ENCODE measurements around the gene SLIT3.

Gene SLIT3

GRCh38 chr5:169101966-169102365 is 199.0 kb downstream of the SLIT3 start:
- 98% methylated on average over 2 of the region's 2 CpGs for WGBS

GRCh38 chr5:169100735-169101075 is 200.2 kb downstream of the SLIT3 start:
- no peak overlapping the region; the same call in 1 of the 2 replicates for H3K27ac ChIP-seq (ENCODE audit: low read depth, low read length)
- no peak overlapping the region for H3K9ac ChIP-seq (ENCODE audit: low read depth, low read length)
- no peaks in the 10 kb centered on the region for H3K9me3 ChIP-seq (ENCODE audit: insufficient read depth, low read depth, low read length)
- H3K4me1 ChIP-seq (ENCODE audit: insufficient read depth, low read length): peaks cover 13% of the 10 kb centered on the region
- no peak overlapping the region for H3K4me3 ChIP-seq (ENCODE audit: low read length)
- no peaks in the 10 kb centered on the region for H3K27me3 ChIP-seq (ENCODE audit: insufficient read depth, low read length)
- 29% methylated on average over 2 of the region's 2 CpGs for WGBS
- H3K36me3 ChIP-seq (ENCODE audit: insufficient read depth, low read length): no peaks in the 10 kb centered on the region

More at GRCh38 chr5:169101966-169102365, 199.0 kb downstream of the SLIT3 start:
- H3K27me3 ChIP-seq (ENCODE audit: insufficient read depth, low read length): no peaks in the 10 kb centered on the region
- H3K9ac ChIP-seq (ENCODE audit: low read depth, low read length): no peak overlapping the region
- H3K36me3 ChIP-seq (ENCODE audit: insufficient read depth, low read length): no peaks in the 10 kb centered on the region
- no peaks in the 10 kb centered on the region for H3K9me3 ChIP-seq (ENCODE audit: insufficient read depth, low read depth, low read length)
- no peak overlapping the region for H3K27ac ChIP-seq (ENCODE audit: low read depth, low read length)
- peaks cover 13% of the 10 kb centered on the region for H3K4me1 ChIP-seq (ENCODE audit: insufficient read depth, low read length)
- H3K4me3 ChIP-seq (ENCODE audit: low read length): no peak overlapping the region

- Histone ChIP-seq H3K36me3 (ENCODE audit: insufficient read depth, low read length) (no peaks in the 10 kb centered on the region), H3K4me1 (ENCODE audit: insufficient read depth, low read length) (peaks cover 13% of the 10 kb centered on the region), H3K4me3 (ENCODE audit: low read length) (no peak overlapping the region), H3K27me3 (ENCODE audit: insufficient read depth, low read length) (no peaks in the 10 kb centered on the region), H3K9ac (ENCODE audit: low read depth, low read length) (no peak overlapping the region), H3K9me3 (ENCODE audit: insufficient read depth, low read depth, low read length) (no peaks in the 10 kb centered on the region), H3K27ac (ENCODE audit: low read depth, low read length) (no peak overlapping the region)
- WGBS: 84% methylated on average over 8 of the region's 10 CpGs
Observed at GRCh38 chr5:169099801-169100734, 200.9 kb downstream of the SLIT3 start.

GRCh38 chr5:169098331-169099121 is 202.4 kb downstream of the SLIT3 start:
- 94% methylated on average over 12 of the region's 12 CpGs for WGBS

GRCh38 chr5:169097374-169098326 is 203.3 kb downstream of the SLIT3 start:
- H3K9me3 ChIP-seq (ENCODE audit: insufficient read depth, low read depth, low read length): no peaks in the 10 kb centered on the region
- 83% methylated on average over 10 of the region's 10 CpGs for WGBS
- H3K27me3 ChIP-seq (ENCODE audit: insufficient read depth, low read length): no peaks in the 10 kb centered on the region
- no peak overlapping the region for H3K27ac ChIP-seq (ENCODE audit: low read depth, low read length)
- H3K4me1 ChIP-seq (ENCODE audit: insufficient read depth, low read length): peaks cover 13% of the 10 kb centered on the region
- no peak overlapping the region for H3K9ac ChIP-seq (ENCODE audit: low read depth, low read length)
- H3K4me3 ChIP-seq (ENCODE audit: low read length): no peak overlapping the region
- no peaks in the 10 kb centered on the region for H3K36me3 ChIP-seq (ENCODE audit: insufficient read depth, low read length)

More at GRCh38 chr5:169098331-169099121, 202.4 kb downstream of the SLIT3 start:
- Histone ChIP-seq H3K9ac (ENCODE audit: low read depth, low read length) (no peak overlapping the region), H3K4me1 (ENCODE audit: insufficient read depth, low read length) (peaks cover 13% of the 10 kb centered on the region), H3K4me3 (ENCODE audit: low read length) (no peak overlapping the region), H3K36me3 (ENCODE audit: insufficient read depth, low read length) (no peaks in the 10 kb centered on the region), H3K9me3 (ENCODE audit: insufficient read depth, low read depth, low read length) (no peaks in the 10 kb centered on the region), H3K27me3 (ENCODE audit: insufficient read depth, low read length) (no peaks in the 10 kb centered on the region), H3K27ac (ENCODE audit: low read depth, low read length) (no peak overlapping the region)

- H3K4me3 ChIP-seq (ENCODE audit: low read length): no peak overlapping the region
- H3K9ac ChIP-seq (ENCODE audit: low read depth, low read length): no peak overlapping the region
- H3K4me1 ChIP-seq (ENCODE audit: insufficient read depth, low read length): peaks cover 9% of the 10 kb centered on the region
- H3K27ac ChIP-seq (ENCODE audit: low read depth, low read length): no peak overlapping the region
- no peaks in the 10 kb centered on the region for H3K9me3 ChIP-seq (ENCODE audit: insufficient read depth, low read depth, low read length)
- H3K36me3 ChIP-seq (ENCODE audit: insufficient read depth, low read length): no peaks in the 10 kb centered on the region
- H3K27me3 ChIP-seq (ENCODE audit: insufficient read depth, low read length): no peaks in the 10 kb centered on the region
- no CpG with 5 or more reads among the region's 1 CpG for WGBS
Observed at GRCh38 chr5:169095976-169096375, 205.0 kb downstream of the SLIT3 start.

- H3K4me1 ChIP-seq (ENCODE audit: insufficient read depth, low read length): peaks cover 6% of the 10 kb centered on the region; the same call in 1 of the 2 replicates
- no peaks in the 10 kb centered on the region for H3K36me3 ChIP-seq (ENCODE audit: insufficient read depth, low read length)
- H3K27me3 ChIP-seq (ENCODE audit: insufficient read depth, low read length): no peaks in the 10 kb centered on the region
Observed at GRCh38 chr5:169095410-169095960, 205.5 kb downstream of the SLIT3 start.

GRCh38 chr5:169094586-169095409 is 206.1 kb downstream of the SLIT3 start:
- Histone ChIP-seq H3K9ac (ENCODE audit: low read depth, low read length) (no peak overlapping the region), H3K4me3 (ENCODE audit: low read length) (no peak overlapping the region), H3K9me3 (ENCODE audit: insufficient read depth, low read depth, low read length) (peaks cover 6% of the 10 kb centered on the region), H3K27ac (ENCODE audit: low read depth, low read length) (no peak overlapping the region), H3K27me3 (ENCODE audit: insufficient read depth, low read length) (no peaks in the 10 kb centered on the region), H3K4me1 (ENCODE audit: insufficient read depth, low read length) (peaks cover 6% of the 10 kb centered on the region; the same call in 1 of the 2 replicates), H3K36me3 (ENCODE audit: insufficient read depth, low read length) (no peaks in the 10 kb centered on the region)
- 83% methylated on average over 7 of the region's 7 CpGs for WGBS

More at GRCh38 chr5:169095410-169095960, 205.5 kb downstream of the SLIT3 start:
- no peak overlapping the region for H3K27ac ChIP-seq (ENCODE audit: low read depth, low read length)
- 89% methylated on average over 4 of the region's 4 CpGs for WGBS
- no peak overlapping the region for H3K4me3 ChIP-seq (ENCODE audit: low read length)
- H3K9ac ChIP-seq (ENCODE audit: low read depth, low read length): no peak overlapping the region
- peaks cover 4% of the 10 kb centered on the region for H3K9me3 ChIP-seq (ENCODE audit: insufficient read depth, low read depth, low read length)

- Histone ChIP-seq H3K9me3 (ENCODE audit: insufficient read depth, low read depth, low read length) (peaks cover 6% of the 10 kb centered on the region), H3K4me1 (ENCODE audit: insufficient read depth, low read length) (peaks cover 21% of the 10 kb centered on the region), H3K27me3 (ENCODE audit: insufficient read depth, low read length) (no peaks in the 10 kb centered on the region), H3K36me3 (ENCODE audit: insufficient read depth, low read length) (no peaks in the 10 kb centered on the region), H3K9ac (ENCODE audit: low read depth, low read length) (no peak overlapping the region), H3K27ac (ENCODE audit: low read depth, low read length) (no peak overlapping the region), H3K4me3 (ENCODE audit: low read length) (no peak overlapping the region)
- 96% methylated on average over 9 of the region's 9 CpGs for WGBS
Observed at GRCh38 chr5:169091396-169091980, 209.5 kb downstream of the SLIT3 start.
